Caco-2 (cell line): ENCODE measurements around the gene SLC12A8. TPM values are rescaled to one million over a fixed set of nuclear protein-coding genes. Genes with fewer than 3 reads are reported as not detected.

Source experiments
- BruUV-seq: library from RNA; stranded (reverse); fragments of 400-500 nt; replicated peaks from 2 replicates; lab custom pipeline; 2021; lab: Mats Ljungman, UMichigan
- CTCF ChIA-PET: fragments of 300-600 bp; sonication (Branson Sonifier 250); formaldehyde crosslinking; loops from one replicate; lab custom pipeline; 2022; ENCODE audit warnings: antibody characterized with exemption; lab: Charles Lee
- POLR2A ChIA-PET: fragments of 300-600 bp; sonication (Branson Sonifier 250); formaldehyde crosslinking; loops from one replicate; lab custom pipeline; 2022; ENCODE audit warnings: antibody characterized with exemption; lab: Charles Lee
- DNase-seq, 2 experiments: peaks; one replicate each; pipeline versions ENCODE4 v3.0.0 to v3.0.0-alpha.2; 2020 to 2022
- H3K27me3 ChIP-seq: replicated peaks from 2 replicates; pipeline ENCODE4 v1.6.0; 2011; ENCODE audit warnings: low read length; ENCODE audit not compliant: control insufficient read depth, insufficient read depth
- H3K36me3 ChIP-seq: 2 replicates; pipeline ENCODE4 v1.5.1; 2011; ENCODE audit warnings: low read length; ENCODE audit not compliant: control insufficient read depth, insufficient read depth
- H3K4me1 ChIP-seq: fragments of 250-450 bp; sonication (Bioruptor Pico); 2 replicates; pipeline ENCODE4 v1.5.1; 2020; ENCODE audit warnings: mild to moderate bottlenecking
- H3K4me3 ChIP-seq: 2 replicates; pipeline ENCODE4 v1.5.1; 2011; ENCODE audit warnings: low read depth, mild to moderate bottlenecking, control low read depth, low read length
- H3K9me3 ChIP-seq: fragments of 250-450 bp; sonication (Bioruptor Pico); 2 replicates; pipeline ENCODE4 v1.5.1; 2020; ENCODE audit warnings: mild to moderate bottlenecking, moderate library complexity
- H3K27ac Mint-ChIP-seq: one replicate; pipeline ENCODE4 v1.8.0; 2022; ENCODE audit warnings: mixed read lengths; ENCODE audit not compliant: unreplicated experiment
- H3K27me3 Mint-ChIP-seq: one replicate; pipeline ENCODE4 v1.8.0; 2022; ENCODE audit warnings: mixed read lengths; ENCODE audit not compliant: insufficient read depth, unreplicated experiment
- H3K36me3 Mint-ChIP-seq: one replicate; pipeline ENCODE4 v1.8.0; 2022; ENCODE audit warnings: mild to moderate bottlenecking, mixed read lengths; ENCODE audit not compliant: insufficient read depth, unreplicated experiment
- H3K4me1 Mint-ChIP-seq: one replicate; pipeline ENCODE4 v1.8.0; 2022; ENCODE audit warnings: low read depth, mixed read lengths; ENCODE audit not compliant: unreplicated experiment
- H3K4me3 Mint-ChIP-seq: one replicate; pipeline ENCODE4 v1.8.0; 2022; ENCODE audit warnings: mild to moderate bottlenecking, moderate library complexity, mixed read lengths; ENCODE audit not compliant: unreplicated experiment
- H3K9me3 Mint-ChIP-seq: one replicate; pipeline ENCODE4 v1.8.0; 2022; ENCODE audit warnings: mixed read lengths; ENCODE audit not compliant: unreplicated experiment
- CTCF ChIP-seq, 2 experiments: fragments of 200-600 bp in 1 of 2; IDR thresholded peaks; 1 replicate in 1 of 2; 2 replicates in 1 of 2; pipeline versions ENCODE4 v1.5.1 to v1.8.0; 2011 to 2022; ENCODE audit warnings: antibody characterized with exemption in 1 of 2, control low read depth in 1 of 2, inconsistent platforms in 1 of 2, low read depth in 1 of 2, low read length in 1 of 2, mild to moderate bottlenecking in 1 of 2, moderate library complexity in 1 of 2; ENCODE audit not compliant: insufficient read depth in 1 of 2, severe bottlenecking in 1 of 2, unreplicated experiment in 1 of 2
- intact Hi-C: fragments of 100-400 bp; cut with micrococcal nuclease; formaldehyde crosslinking; loops from one replicate; pipeline ENCODE4 v1.10.0; 2022; ENCODE audit not compliant: unreplicated experiment
- total RNA-seq: library from RNA; stranded (reverse); gene quantifications from 2 replicates; pipeline ENCODE4 v1.2.3, GENCODE V29; 2022

SLC12A8 gene
- total RNA-seq, 1 experiment from 2014 or later = 23.3 TPM

- Mint-ChIP-seq H3K9me3 (no peaks in the 10 kb centered on the region), H3K36me3 (peaks cover 34% of the 10 kb centered on the region), H3K27ac (no peak overlapping the region), H3K27me3 (no peaks in the 10 kb centered on the region), H3K4me1 (peaks cover 2% of the 10 kb centered on the region), H3K4me3 (no peak overlapping the region)
- H3K36me3 ChIP-seq = no peaks in the 10 kb centered on the region
- H3K4me1 ChIP-seq = 0 out of 2 replicates have a peak, but pooled peaks cover 3% of the 10 kb centered on the region
- H3K9me3 ChIP-seq = no peaks in the 10 kb centered on the region
- ChIA-PET CTCF (no interaction called here), POLR2A (interaction anchor here (0.5 kb wide), 1 partner anchor 9 kb away, joined by 3 read pairs; no protein-coding TSS in a partner anchor)
- TF ChIP-seq CTCF (IDR thresholded peaks at IDR 0.05; ENCODE audit: insufficient read depth in 1 of 2, low read depth in 1 of 2, low read length in 1 of 2, severe bottlenecking in 1 of 2, unreplicated experiment in 1 of 2) = no peak
- intact Hi-C loops = no loop called here
- no peaks in the 10 kb centered on the region for H3K27me3 ChIP-seq
- no peak for DNase-seq
- BruUV-seq = no TSS peak
- H3K4me3 ChIP-seq = no peak overlapping the region
These were observed 167.4 kb downstream of the SLC12A8 start for GRCh38 chr3:125045194-125045593.

GRCh38 chr3:125043599-125044151 is 168.9 kb downstream of the SLC12A8 start:
- TF ChIP-seq CTCF (IDR thresholded peaks at IDR 0.05; ENCODE audit: insufficient read depth in 1 of 2, low read depth in 1 of 2, low read length in 1 of 2, severe bottlenecking in 1 of 2, unreplicated experiment in 1 of 2) = no peak
- no peaks in the 10 kb centered on the region for H3K36me3 ChIP-seq
- BruUV-seq = no TSS peak
- no peaks in the 10 kb centered on the region for H3K9me3 ChIP-seq
- no peak overlapping the region for H3K4me3 ChIP-seq
- ChIA-PET CTCF (no interaction called here), POLR2A (no interaction called here)
- Mint-ChIP-seq H3K9me3 (no peaks in the 10 kb centered on the region), H3K27me3 (no peaks in the 10 kb centered on the region), H3K4me3 (no peak overlapping the region), H3K36me3 (peaks cover 30% of the 10 kb centered on the region), H3K27ac (no peak overlapping the region), H3K4me1 (peaks cover 7% of the 10 kb centered on the region)
- intact Hi-C loops = no loop called here
- DNase-seq = no peak
- 0 out of 2 replicates have a peak, but pooled peaks cover 3% of the 10 kb centered on the region for H3K4me1 ChIP-seq
- no peaks in the 10 kb centered on the region for H3K27me3 ChIP-seq

GRCh38 chr3:125042725-125043406 is 169.7 kb downstream of the SLC12A8 start:
- no peaks in the 10 kb centered on the region for H3K9me3 Mint-ChIP-seq
- Histone ChIP-seq H3K27me3 (no peaks in the 10 kb centered on the region), H3K4me3 (no peak overlapping the region), H3K4me1 (0 out of 2 replicates have a peak, but pooled peaks cover 3% of the 10 kb centered on the region), H3K9me3 (no peaks in the 10 kb centered on the region), H3K36me3 (no peaks in the 10 kb centered on the region)
- intact Hi-C loops = no loop called here
- H3K36me3 Mint-ChIP-seq = peaks cover 22% of the 10 kb centered on the region
- ChIA-PET POLR2A (interaction anchor here (0.7 kb wide), 1 partner anchor 445 kb away, joined by 4 read pairs; no protein-coding TSS in a partner anchor), CTCF (no interaction called here)
- no peak overlapping the region for H3K4me3 Mint-ChIP-seq
- no TSS peak for BruUV-seq
- TF ChIP-seq CTCF (IDR thresholded peaks at IDR 0.05; ENCODE audit: insufficient read depth in 1 of 2, low read depth in 1 of 2, low read length in 1 of 2, severe bottlenecking in 1 of 2, unreplicated experiment in 1 of 2) = no peak
- H3K27ac Mint-ChIP-seq = no peak overlapping the region
- H3K4me1 Mint-ChIP-seq = peaks cover 7% of the 10 kb centered on the region
- H3K27me3 Mint-ChIP-seq = no peaks in the 10 kb centered on the region
- no peak for DNase-seq
